HG02763 (cell line): Measurements from ENCODE around the gene DMRTA2.

Experiments
- ATAC-seq: cut with Tn5 transposase; IDR thresholded peaks from one replicate; pipeline ENCODE4 v1.9.1; 2021; ENCODE audit warnings: mild to moderate bottlenecking, moderate library complexity; ENCODE audit not compliant: unreplicated experiment

The DMRTA2 gene

GRCh38 chr1:50424045-50424883 is 1.0 kb upstream of the DMRTA2 start:
- ATAC-seq = no peak

GRCh38 chr1:50423670-50424000 is 392 bp upstream of the DMRTA2 start:
- no peak for ATAC-seq

DNA sequence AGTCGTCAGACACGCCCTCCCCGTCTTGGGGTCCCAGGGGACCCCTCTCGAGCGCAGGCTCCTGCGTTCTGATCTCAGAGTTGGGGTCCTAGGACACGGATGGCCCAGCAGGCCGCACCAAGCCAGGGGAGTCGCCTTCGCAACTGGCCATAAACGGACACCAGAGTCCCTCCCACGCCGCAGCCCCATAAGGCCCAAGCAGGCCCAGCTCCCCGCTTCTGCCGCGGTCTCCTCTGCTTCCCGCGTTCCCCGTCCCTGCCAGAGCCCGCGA is 633 bp downstream of the DMRTA2 start:
- ATAC-seq = no peak

- ATAC-seq = no peak
Observed at GRCh38 chr1:50421768-50422674, 1.2 kb downstream of the DMRTA2 start.

- ATAC-seq = no peak
Observed at GRCh38 chr1:50421366-50421748, 1.9 kb downstream of the DMRTA2 start.

GRCh38 chr1:50420689-50421365 is 2.4 kb downstream of the DMRTA2 start:
- no peak for ATAC-seq

GRCh38 chr1:50419907-50420677 is 3.2 kb downstream of the DMRTA2 start:
- no peak for ATAC-seq

- no peak for ATAC-seq
Observed at GRCh38 chr1:50419192-50419906, 3.9 kb downstream of the DMRTA2 start.

- ATAC-seq = no peak
Observed at GRCh38 chr1:50418600-50419109, 4.6 kb downstream of the DMRTA2 start.

DNA sequence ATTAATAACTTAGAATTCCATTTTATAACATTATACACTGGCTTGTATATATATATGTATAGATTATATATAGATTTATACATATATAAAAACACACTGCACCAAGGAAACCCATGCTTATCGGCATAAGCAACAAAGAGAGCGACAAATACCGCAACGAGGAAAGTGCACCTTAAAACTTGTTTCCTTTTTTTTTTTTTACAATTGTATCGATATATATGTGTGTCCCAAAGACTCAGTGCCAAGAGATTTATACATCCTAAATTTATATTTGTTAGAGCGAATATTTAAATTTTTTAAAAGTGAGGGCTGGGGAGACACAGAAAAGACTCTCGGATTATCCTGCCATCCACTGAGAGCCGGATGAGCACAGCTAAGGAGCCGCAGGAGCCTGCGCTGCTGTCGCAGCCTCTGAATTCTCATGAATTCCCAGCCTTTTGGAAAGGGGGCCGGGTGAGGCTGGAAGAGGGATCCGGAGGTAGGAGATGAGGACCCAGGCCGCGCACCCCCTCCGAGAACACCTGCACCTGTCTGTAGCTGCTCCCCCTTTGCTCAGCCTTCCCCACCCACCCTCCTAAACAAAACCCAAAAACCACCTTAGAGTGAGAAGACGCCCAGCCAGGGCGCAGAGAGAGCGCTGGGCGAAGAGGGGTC is 5.2 kb downstream of the DMRTA2 start:
- no peak for ATAC-seq

DNA sequence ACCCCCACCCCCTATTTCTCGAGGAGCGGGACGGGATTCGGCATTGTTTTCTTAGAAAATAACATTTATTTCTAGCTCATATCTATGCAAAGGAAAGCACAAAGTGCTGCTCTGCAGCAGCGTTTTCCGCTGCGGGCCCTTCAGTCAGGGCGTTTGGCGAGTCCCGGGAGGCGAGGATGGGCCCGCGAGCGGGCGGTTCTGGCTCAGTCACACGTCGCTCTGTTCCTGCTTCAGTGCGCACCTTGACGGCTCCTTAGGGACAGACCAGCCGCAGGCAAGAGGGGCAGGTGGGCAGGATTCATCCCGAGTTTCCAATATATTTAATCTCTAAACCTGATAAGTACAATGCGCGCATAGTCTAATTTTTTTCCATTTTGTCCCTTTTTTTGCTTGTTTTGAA is 5.7 kb downstream of the DMRTA2 start:
- no peak for ATAC-seq

GRCh38 chr1:50416553-50417453 is 6.4 kb downstream of the DMRTA2 start:
- no peak for ATAC-seq

GRCh38 chr1:50416150-50416527 is 7.1 kb downstream of the DMRTA2 start:
- no peak for ATAC-seq

- no peak for ATAC-seq
Observed at GRCh38 chr1:50415235-50416149, 7.8 kb downstream of the DMRTA2 start.

- no peak for ATAC-seq
Observed at GRCh38 chr1:50414853-50415234, 8.4 kb downstream of the DMRTA2 start.

GRCh38 chr1:50412813-50413476 is 10.3 kb downstream of the DMRTA2 start:
- no peak for ATAC-seq

GRCh38 chr1:50405814-50406213 is 17.4 kb downstream of the DMRTA2 start:
- no peak for ATAC-seq
